NB4 (cell line): ENCODE results near the gene PCSK7.

Source experiments
- DNase-seq: peaks from one replicate; pipeline ENCODE4 v3.0.0; 2010; ENCODE audit warnings: low read depth
- H3K4me3 ChIP-seq: one replicate; pipeline ENCODE4 v1.5.1; 2011; ENCODE audit warnings: mild to moderate bottlenecking, low read depth, low read length, moderate library complexity
- CTCF ChIP-seq: IDR thresholded peaks from one replicate; pipeline ENCODE4 v1.5.1; 2012; ENCODE audit warnings: low read depth, low read length
- MAX ChIP-seq: IDR thresholded peaks from 2 replicates; pipeline ENCODE4 v1.6.1; 2011; ENCODE audit warnings: low read depth, low read length
- MYC ChIP-seq: IDR thresholded peaks from 2 replicates; pipeline ENCODE4 v1.6.1; 2011; ENCODE audit warnings: low read depth, low read length
- POLR2A ChIP-seq: IDR thresholded peaks from 2 replicates; pipeline ENCODE4 v1.6.1; 2011; ENCODE audit warnings: mild to moderate bottlenecking; ENCODE audit not compliant: insufficient read length; ENCODE audit errors: extremely low read depth

Gene PCSK7

GRCh38 chr11:117195761-117196160 is 36.1 kb downstream of the PCSK7 start:
- TF ChIP-seq CTCF (no peak), POLR2A (no peak)
- DNase-seq, result no peak
- H3K4me3 ChIP-seq, result no peak overlapping the region

- no peak overlapping the region for H3K4me3 ChIP-seq
- no peak for DNase-seq
- no peak for TF ChIP-seq MAX
- no peak for TF ChIP-seq MYC
These were observed 36.6 kb downstream of the PCSK7 start for GRCh38 chr11:117195258-117195657.

GRCh38 chr11:117194267-117194666 is 37.6 kb downstream of the PCSK7 start:
- TF ChIP-seq POLR2A, result no peak
- TF ChIP-seq CTCF, result no peak
- TF ChIP-seq MYC, result no peak
- no peak for TF ChIP-seq MAX
- no peak overlapping the region for H3K4me3 ChIP-seq
- no peak for DNase-seq

- no peak overlapping the region for H3K4me3 ChIP-seq
- TF ChIP-seq MAX (no peak), POLR2A (no peak), MYC (no peak), CTCF (no peak)
- DNase-seq, result no peak
These were observed 38.5 kb downstream of the PCSK7 start for GRCh38 chr11:117193130-117194020.

GRCh38 chr11:117192401-117192875 is 39.4 kb downstream of the PCSK7 start:
- no peak overlapping the region for H3K4me3 ChIP-seq
- TF ChIP-seq POLR2A (no peak), MYC (no peak)
- no peak for DNase-seq

GRCh38 chr11:117191680-117192400 is 40.0 kb downstream of the PCSK7 start:
- no peak for DNase-seq
- no peak overlapping the region for H3K4me3 ChIP-seq
- TF ChIP-seq POLR2A, result no peak
- no peak for TF ChIP-seq MAX
- no peak for TF ChIP-seq MYC
- no peak for TF ChIP-seq CTCF
